SH-SY5Y (cell line): Measurements from ENCODE around the gene MAGI2.

Source experiments
- GATA2 ChIP-seq: IDR thresholded peaks from 2 replicates; pipeline ENCODE4 v1.6.1; 2011; ENCODE audit warnings: mild to moderate bottlenecking, low read depth, low read length
- GATA3 ChIP-seq: IDR thresholded peaks from 2 replicates; pipeline ENCODE4 v1.6.1; 2011; ENCODE audit warnings: low read depth, mild to moderate bottlenecking, low read length, moderate library complexity

MAGI2 gene

DNA sequence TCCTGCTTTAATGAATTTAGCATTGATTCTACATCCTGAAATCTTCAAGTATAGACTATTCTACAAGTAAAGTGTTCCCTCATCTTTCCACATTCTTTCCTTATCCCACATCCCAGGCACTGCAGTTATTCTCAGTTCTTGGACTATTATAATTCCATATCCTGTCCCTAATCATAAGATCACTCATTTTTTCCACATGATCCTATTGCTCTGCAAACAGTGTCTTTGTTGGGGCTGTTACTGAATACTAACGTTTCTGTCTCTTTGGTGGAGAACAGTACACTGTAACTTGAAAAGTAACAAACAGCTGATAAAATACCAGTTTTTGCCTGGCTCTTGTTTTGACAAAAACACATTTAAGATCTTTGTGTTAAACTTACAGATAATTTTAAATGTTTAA is 769.9 kb downstream of the MAGI2 start:
- TF ChIP-seq GATA2 = no peak
- TF ChIP-seq GATA3 = no peak

DNA sequence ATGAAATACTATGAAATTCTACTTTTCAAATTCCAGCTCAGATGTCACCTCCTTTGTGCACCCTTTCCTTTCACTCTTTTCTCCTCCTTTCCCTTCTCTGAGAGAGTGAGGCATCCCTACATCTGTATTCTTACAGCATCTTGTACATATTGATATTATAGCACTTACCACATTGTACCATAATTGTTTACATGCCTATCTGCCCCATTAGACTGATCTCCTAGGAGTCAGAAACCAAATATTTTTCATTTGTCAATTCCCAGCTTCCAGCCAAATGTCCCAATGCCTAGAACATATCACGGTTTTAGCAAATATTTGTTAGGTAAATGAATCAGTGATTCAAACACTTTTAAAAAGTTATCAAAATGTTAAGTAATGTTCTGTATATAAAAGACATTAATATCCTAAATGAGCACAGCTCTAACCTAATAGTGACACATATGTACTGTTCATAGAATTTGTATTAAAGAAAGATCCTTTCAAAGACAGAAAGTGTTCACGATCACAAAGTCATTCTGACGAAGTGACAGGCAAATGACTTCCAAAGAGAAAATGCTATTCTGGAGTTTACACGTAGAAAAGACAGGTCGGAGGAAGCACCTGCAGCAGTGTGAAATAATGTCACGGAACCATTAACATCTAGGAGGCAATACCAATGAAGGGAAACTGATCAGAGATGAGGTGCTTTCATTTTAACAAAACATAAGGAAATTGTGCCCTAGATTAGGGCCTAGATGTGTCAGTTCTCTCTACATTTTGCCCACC is 774.2 kb downstream of the MAGI2 start:
- TF ChIP-seq GATA3 = no peak
- no peak for TF ChIP-seq GATA2

DNA sequence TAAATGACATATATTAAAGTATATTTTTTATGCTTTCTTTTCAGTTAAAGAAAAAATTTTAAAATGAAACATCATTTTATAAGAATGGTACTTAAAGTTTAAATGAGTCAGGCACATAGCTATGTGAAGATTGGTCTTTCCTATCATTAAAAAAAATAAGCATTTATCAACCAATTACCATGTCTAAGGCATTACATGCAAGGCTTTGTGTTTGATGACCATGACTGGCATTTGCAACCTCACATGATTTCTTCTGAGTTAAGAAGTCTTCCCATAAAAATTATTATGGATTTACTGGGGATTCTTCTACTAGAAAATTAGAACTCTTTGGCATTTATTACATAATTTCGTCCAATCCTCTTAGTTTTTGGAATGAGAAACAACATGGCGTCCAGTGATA is 776.1 kb downstream of the MAGI2 start:
- TF ChIP-seq GATA2 (no peak), GATA3 (no peak)

DNA sequence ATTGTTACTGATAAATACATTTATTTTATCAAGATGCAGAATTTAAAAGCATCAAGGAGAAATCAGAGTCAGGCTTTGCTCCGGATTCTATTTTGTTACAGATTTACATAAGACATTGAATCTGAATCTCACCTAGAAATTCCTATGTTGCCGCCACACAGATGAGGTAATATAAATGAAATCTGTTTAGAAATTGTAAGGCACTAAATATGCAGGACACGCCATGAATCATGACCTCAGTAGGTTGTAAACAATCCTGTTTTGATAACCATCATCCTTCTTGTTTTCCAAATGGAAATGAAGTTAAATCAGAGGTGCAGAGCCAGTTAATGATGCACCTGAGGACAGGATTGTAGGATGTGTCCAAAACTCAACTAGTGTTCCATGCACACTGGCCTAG is 778.0 kb downstream of the MAGI2 start:
- TF ChIP-seq GATA3 (no peak), GATA2 (no peak)

DNA sequence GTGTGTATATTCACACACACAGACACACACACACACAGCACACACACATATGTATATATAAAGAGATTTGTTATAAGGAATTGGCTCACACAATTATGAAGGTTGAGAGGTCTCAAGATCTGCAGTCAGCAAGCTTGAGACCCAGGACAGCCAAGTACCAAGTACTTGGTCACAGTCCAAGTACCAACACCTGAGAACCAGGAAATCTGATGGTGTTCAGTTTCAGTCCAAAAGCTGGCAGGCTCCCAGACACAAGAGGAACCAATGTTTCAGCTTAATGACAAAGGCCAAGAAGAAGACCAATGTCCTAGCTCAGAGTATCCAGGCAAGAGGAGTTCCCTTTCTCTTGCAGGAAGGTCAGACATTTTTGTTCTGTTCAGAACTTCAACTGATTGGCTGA is 780.2 kb downstream of the MAGI2 start:
- TF ChIP-seq GATA2 (no peak), GATA3 (no peak)

DNA sequence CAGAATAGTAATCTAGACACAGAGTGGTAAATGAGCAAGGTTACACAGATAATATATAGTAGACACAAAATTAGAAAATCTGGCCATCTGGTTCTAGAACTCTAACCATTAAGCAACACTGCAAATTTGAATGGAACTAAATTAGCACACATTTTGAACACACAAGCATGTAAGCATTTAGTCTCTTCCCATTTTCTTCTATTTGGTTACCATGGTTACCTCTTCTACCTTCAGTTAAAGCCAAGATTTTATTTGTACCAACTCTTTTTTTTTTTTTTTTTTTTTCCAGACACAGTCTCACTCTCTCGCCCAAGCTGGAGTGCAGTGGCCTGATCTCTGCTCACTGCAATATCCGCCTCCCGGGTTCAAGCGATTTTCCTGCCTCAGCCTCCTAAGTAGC is 790.5 kb downstream of the MAGI2 start:
- TF ChIP-seq GATA3 (no peak), GATA2 (no peak)

DNA sequence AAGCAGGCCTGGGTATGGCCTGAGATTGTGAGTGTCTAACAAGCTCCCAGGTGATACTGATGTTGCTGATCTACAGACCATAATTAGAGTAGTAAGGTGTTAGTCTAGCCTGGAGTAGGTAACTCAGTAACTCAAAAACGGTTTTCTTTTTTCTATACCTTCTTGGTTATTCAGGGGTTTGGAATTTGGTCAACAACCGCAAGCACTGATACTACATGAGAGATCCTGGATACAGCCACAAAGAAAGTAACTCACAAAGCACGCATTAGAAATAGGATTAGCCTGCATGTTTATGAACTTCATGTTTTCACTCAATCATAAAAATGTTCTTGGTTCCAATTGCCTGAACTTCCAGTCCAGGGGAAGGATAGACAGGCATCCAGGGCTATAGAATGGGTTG is 803.5 kb downstream of the MAGI2 start:
- TF ChIP-seq GATA3 = no peak

DNA sequence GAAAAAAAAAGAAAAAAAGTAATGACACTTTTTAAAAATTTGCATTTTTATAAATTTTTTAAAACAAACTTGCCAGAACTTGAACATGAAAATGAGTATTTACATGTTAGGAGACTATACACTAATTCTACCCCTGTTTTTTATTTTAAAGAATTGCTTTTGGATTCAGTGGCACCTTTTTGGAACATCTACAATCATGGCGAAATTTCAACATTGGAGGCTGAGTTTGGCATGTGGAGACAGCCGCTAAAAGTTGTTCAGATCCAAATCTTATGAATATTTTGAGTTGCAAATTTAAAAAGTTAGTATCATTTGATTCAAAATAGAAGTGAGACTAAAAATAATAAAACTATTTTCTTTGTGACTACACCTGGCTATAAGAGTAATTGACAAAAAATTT is 804.2 kb downstream of the MAGI2 start:
- no peak for TF ChIP-seq GATA2

DNA sequence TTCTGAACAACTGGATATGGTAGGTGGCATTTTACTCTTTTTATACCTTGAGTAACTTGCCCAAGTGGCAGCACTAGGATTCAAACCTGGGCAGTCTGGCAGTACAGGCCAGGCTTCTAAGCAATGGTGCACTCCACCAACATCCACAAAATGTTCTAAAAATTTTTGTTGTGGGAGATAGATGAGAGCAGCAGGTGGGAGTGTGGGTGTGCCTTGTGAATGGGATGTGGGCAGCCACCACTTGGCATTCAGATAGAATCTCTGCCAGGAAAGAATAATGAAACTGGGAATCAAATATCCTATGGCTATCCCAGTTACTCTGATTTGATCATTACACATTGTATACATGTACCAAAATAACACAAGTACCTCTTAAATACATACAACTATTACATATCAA is 810.7 kb downstream of the MAGI2 start:
- no peak for TF ChIP-seq GATA2
- TF ChIP-seq GATA3 = no peak

DNA sequence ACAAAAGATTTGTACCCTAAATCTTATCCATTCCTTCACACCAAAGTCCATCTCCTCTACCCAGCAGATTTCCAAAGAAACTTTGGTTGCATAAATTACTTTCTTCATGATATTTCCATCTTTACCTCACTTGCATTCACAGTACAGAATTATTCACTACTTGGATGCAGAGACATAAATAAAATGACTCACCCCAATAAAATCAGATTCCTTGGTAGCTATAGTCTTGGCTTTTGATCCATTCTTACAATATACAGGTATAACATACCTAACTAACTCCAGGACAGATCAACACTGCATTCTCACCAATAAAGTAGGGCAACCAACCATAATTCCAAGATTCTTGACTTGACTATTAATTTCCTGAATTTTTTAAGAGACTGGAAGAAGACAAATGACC is 815.1 kb downstream of the MAGI2 start:
- TF ChIP-seq GATA2 = no peak

DNA sequence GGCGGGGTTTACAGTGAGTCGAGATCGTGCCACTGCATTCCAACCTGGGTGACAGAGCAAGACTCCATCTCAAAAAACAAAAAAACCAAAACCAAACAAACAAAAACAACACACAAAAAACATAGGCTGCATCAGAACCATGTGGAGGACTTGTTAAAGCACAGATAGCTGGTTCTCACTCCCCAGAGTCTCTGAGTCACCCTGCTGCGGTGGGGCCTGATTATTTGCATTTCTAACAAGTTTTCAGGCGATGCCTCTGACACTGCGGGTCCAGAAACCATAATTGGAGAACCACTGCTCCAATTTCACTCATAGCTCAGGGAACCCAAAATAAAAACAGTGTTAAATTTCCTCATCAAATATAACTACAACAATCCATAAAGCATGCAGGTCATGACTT is 816.7 kb downstream of the MAGI2 start:
- TF ChIP-seq GATA2 (no peak), GATA3 (no peak)

DNA sequence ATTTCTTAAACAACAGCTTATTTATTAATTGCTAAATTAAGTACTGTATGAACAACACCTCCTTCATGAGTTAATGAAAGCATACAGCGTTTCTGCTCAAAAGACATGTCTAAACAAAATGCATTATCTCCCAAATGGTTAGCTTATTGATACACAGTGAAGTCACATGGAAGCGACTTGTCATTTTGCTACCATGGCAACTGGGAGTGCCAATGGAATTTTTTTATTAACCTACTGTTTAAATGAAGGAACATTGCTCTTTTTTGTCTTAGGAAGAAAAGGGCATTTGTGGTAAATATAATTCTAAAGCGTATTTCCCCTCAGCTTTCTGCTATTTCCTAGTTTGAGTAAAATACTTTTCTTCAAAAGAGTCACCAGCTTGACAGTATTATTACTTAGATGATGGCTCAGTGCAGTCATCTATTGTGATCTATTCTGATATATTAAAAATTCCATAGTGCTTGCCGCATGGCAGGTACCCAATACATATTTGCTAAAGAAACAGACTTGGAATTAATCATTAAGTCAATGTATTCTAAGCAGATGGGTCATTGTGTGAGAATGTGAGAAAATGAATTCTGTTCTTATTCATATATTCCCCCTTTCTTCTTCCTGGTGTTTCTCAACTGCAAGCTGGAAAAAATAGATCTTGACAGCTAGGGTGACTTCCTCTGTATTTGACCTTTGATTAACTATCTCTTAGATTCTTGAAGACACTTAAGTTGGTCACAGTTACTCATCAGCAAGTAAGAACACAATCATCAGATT is 818.3 kb downstream of the MAGI2 start:
- TF ChIP-seq GATA2 (no peak), GATA3 (no peak)

DNA sequence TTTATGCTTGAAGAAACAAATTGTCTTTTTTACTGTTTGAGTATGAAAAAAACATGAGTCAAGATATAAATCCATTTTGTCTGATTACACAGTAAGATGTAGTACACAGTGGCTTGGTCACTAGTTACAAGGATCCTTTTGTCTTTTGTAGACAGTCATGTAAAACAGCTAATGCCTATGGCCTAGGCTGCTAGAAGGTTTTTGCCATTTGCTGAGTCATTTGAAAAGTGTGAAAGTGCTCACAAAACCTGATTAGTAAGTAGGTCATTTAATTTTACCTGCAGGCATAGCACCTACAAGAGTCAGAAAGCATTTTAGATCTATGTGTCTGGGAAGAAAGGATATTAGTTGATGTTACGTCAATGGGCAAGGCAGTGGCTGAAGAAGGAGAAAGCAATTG is 819.4 kb downstream of the MAGI2 start:
- TF ChIP-seq GATA2 = no peak

DNA sequence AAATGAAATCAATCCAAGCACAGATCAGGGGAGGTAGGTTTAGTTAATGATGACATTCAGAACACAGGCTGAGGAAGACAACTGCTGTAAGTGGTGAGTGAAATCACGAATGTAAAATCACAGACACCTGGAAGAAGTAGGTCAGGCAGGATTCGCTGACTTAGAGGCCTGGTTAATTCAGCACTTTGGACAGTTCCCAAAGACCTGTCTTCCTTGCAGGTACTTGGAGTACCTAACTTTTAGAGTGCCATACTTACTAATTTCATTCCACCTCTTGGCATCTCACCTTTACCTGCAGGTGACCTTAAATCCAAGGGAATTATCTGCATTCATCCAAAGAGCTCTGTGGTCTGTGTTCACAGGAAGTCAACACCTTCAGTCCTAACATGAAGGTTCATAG is 832.5 kb downstream of the MAGI2 start:
- TF ChIP-seq GATA2 (no peak), GATA3 (no peak)

DNA sequence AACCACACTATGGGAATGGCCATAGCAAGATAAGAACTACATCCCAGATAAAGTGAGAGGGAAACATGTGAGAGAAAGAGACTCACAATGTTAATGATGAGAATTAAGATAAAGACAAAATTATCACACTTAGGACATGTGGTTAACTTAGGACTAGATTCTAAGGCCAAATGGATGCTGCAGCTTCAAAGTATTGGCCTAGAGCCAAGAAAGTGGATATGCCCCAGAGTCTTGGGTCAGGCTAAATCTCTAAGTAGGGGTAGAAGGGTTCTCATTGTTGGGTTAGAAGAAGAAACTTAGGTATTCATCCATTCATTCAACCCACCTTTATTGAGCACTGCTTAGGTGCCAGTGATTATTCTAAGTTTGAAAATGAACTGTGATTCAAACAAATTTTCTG is 836.9 kb downstream of the MAGI2 start:
- TF ChIP-seq GATA2 = no peak
- no peak for TF ChIP-seq GATA3

DNA sequence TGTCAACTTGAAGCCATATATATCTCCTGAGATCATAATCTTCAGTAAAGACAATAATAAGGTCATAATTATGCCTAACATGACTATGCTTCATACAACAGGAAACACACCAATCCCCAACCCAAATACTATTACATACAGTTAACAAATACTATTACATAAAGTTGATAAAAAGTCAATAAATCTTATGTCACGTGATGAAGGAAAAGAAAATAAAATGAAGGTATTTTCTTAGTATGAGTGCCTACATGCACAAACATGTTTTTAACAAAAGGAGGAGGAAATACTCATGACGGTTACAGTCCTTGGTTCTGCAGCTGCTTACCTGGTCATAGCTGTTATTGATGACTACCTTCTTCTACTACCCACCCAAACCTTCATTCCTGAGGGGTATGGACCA is 844.2 kb downstream of the MAGI2 start:
- TF ChIP-seq GATA2 (no peak), GATA3 (no peak)

DNA sequence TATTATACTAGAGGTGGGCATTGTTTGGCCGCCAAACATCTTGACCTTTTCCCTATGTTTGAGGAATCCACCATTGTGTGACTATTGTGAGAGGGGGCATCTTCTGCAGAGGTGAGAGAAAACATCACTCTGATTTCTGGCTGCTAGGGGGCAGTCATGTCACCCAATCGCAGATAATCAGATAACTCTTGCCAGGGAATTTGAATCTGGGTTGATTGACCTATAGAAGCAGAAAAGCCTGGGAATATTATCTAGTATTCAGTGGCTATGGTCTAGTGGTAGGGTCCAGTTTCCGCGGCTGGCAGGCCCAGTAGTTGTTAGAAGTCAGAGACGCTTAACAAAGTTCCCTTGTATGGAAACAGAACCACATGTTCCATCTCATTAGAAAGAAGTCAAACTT is 846.4 kb downstream of the MAGI2 start:
- no peak for TF ChIP-seq GATA3

DNA sequence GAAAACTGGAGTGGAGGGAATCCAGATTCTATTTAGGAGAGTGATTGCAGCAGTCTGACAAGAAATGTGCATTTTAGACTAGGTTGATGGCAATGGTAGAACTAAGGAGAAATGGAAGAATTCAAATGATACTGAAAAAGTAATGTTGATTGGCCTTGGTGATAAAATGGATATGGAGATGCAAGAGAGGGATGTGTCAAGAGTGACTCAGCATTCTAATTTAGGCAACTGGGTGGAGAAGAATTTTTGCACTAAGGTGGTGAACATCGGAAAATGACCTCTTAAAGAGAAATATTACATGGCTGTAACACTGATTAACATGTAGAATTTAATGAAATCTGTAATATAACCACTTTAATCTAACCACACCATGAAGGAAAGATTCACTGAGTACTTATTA is 848.3 kb downstream of the MAGI2 start:
- TF ChIP-seq GATA2 (no peak), GATA3 (no peak)
